Measurements from ENCODE around the gene AMOTL1. TPM values are rescaled to one million over a fixed set of nuclear protein-coding genes. Genes with fewer than 3 reads are reported as not detected.

Gene AMOTL1
- total RNA-seq, 1 experiment from 2014 or later = 76.6 TPM

DNA sequence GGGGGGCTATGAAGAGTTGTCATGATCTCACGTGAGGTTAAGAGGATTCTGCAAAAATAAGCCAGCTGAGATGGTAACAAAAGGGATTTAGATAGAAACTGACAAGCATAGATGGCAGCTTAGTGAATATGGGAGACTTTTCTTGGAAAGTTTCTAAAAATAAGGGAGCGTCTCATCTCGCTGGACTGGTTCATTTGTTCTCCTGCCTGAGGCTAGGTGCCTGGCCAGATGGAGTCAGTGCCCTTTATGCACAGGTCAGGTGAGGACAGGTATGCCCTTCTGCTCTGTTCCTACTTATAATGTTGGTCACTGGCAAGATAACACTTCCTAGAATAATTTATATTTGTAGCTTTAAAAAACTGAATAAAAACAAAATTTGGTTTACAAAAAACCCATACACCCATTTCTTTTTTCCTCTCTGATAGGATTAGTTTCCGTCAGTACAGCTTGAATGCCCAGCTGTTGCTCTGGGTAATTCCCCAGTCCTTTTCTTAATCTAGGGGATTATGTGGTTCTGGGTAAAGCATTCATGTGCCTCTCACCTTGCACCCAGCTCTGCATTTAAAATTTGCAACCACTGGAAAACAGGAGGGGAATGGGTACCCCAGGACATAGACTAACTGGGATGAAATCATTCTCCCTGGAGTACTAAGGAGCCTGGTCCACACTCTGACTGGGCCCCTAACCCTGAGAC lies 90.0 kb downstream of the AMOTL1 start:
- intact Hi-C loops (cut with micrococcal nuclease) = no loop called here
- TF ChIP-seq CTCF (IDR thresholded peaks at IDR 0.05; ENCODE audit: unreplicated experiment) = no peak
- peaks cover 79% of the 10 kb centered on the region for H3K36me3 Mint-ChIP-seq (ENCODE audit: insufficient read depth, unreplicated experiment)
- no peak overlapping the region for H3K4me3 Mint-ChIP-seq (ENCODE audit: unreplicated experiment)
- no peaks in the 10 kb centered on the region for H3K4me1 Mint-ChIP-seq (ENCODE audit: insufficient read depth, unreplicated experiment)
- no TSS peak for BruUV-seq (replicated peaks)
- no peaks in the 10 kb centered on the region for H3K9me3 Mint-ChIP-seq (ENCODE audit: unreplicated experiment)
- H3K27me3 Mint-ChIP-seq (ENCODE audit: insufficient read depth, unreplicated experiment) = no peaks in the 10 kb centered on the region
- POLR2A ChIA-PET = interaction anchor here (0.9 kb wide), 1 partner anchor 118 kb away, joined by 3 read pairs; no protein-coding TSS in a partner anchor
- no peak for DNase-seq (ENCODE audit: unreplicated experiment)
- CTCF ChIA-PET = interaction anchor here (0.7 to 2.0 kb wide), 3 partner anchors 17 to 237 kb away, joined by 3 to 10 read pairs (median 4); no protein-coding TSS in a partner anchor
- no peak overlapping the region for H3K27ac Mint-ChIP-seq (ENCODE audit: low read depth, unreplicated experiment)

GRCh38 chr11:94860333-94860732 lies 92.2 kb downstream of the AMOTL1 start:
- intact Hi-C loops (cut with micrococcal nuclease) = no loop called here
- ChIA-PET CTCF (interaction anchor here (1.2 kb wide), 1 partner anchor 237 kb away, joined by 3 read pairs; no protein-coding TSS in a partner anchor), POLR2A (no interaction called here)
- no peak for DNase-seq (ENCODE audit: unreplicated experiment)
- no peaks in the 10 kb centered on the region for H3K4me1 Mint-ChIP-seq (ENCODE audit: insufficient read depth, unreplicated experiment)
- no TSS peak for BruUV-seq (replicated peaks)
- peaks cover 84% of the 10 kb centered on the region for H3K36me3 Mint-ChIP-seq (ENCODE audit: insufficient read depth, unreplicated experiment)
- no peak for TF ChIP-seq CTCF (IDR thresholded peaks at IDR 0.05; ENCODE audit: unreplicated experiment)
- H3K4me3 Mint-ChIP-seq (ENCODE audit: unreplicated experiment) = no peak overlapping the region
- no peaks in the 10 kb centered on the region for H3K9me3 Mint-ChIP-seq (ENCODE audit: unreplicated experiment)
- H3K27ac Mint-ChIP-seq (ENCODE audit: low read depth, unreplicated experiment) = no peak overlapping the region
- no peaks in the 10 kb centered on the region for H3K27me3 Mint-ChIP-seq (ENCODE audit: insufficient read depth, unreplicated experiment)

DNA sequence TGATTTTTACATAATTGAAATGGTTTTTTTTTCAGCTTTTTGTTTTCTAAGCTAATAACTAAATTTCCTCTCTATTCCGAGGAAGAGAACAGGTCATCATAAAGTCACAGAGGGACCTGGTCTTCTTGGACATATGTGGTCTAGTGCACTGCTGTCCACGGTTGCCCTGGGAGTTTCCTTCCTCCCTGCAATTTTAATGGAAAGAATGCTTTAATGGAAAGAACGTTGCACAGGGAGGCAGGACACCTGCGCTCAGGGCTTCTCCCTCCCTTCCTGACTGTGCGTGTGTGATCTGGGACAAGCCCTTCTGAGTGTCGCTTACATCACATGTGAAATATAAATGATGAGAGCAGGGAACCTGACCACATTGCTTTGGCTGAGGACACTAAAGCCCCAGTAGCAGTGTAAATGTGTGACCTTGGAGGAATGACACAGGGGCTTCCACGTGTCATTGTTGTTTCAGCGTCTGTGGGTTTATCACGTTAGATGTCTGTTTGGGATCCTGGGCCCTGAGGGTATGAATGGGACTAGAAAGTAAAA lies 93.2 kb downstream of the AMOTL1 start:
- POLR2A ChIA-PET = no interaction called here
- Mint-ChIP-seq H3K4me1 (ENCODE audit: insufficient read depth, unreplicated experiment) (no peaks in the 10 kb centered on the region), H3K27ac (ENCODE audit: low read depth, unreplicated experiment) (no peak overlapping the region)

More for the DNA sequence above, 93.2 kb downstream of the AMOTL1 start:
- CTCF ChIA-PET = interaction anchor here (0.6 kb wide), 2 partner anchors 384 to 1542 kb away, joined by 3 to 4 read pairs; no protein-coding TSS in a partner anchor
- H3K27me3 Mint-ChIP-seq (ENCODE audit: insufficient read depth, unreplicated experiment) = no peaks in the 10 kb centered on the region
- no peaks in the 10 kb centered on the region for H3K9me3 Mint-ChIP-seq (ENCODE audit: unreplicated experiment)
- DNase-seq (ENCODE audit: unreplicated experiment) = no peak
- peaks cover 86% of the 10 kb centered on the region for H3K36me3 Mint-ChIP-seq (ENCODE audit: insufficient read depth, unreplicated experiment)
- no peak for TF ChIP-seq CTCF (IDR thresholded peaks at IDR 0.05; ENCODE audit: unreplicated experiment)
- intact Hi-C loops (cut with micrococcal nuclease) = no loop called here
- no peak overlapping the region for H3K4me3 Mint-ChIP-seq (ENCODE audit: unreplicated experiment)
- BruUV-seq (replicated peaks) = no TSS peak

All from MCF 10A (cell line).